Activated naive CD4-positive, alpha-beta T cell (primary cell): ENCODE measurements around the gene IL20.
"Not testable (repeated sequence)": the region's sequence is repeated elsewhere in the genome, so short reads cannot be mapped to it uniquely, and the experiment has no call there.

ENCODE experiments used
- DNase-seq, 4 experiments: peaks; one replicate each; lab custom pipeline; 2025; lab: John Stamatoyannopoulos, UW

The IL20 gene

DNA sequence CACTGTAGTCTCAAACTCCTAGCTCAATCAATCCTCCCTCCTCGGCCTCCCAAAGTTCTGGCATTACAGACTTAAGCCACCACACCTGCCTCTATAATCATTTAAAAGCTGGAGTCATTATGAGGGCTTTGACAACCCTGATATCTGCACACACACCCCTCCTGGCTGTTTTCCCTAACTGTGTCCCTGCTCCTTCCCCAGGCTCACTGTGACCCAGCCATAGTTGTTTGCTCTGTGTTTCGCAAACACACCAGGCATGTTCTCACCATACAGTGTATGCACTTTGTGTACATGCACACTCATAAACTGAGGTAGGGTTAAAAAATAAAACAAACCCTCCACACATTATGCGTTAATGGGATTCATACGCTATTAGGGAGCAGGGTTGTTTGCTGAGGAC, 21.8 kb upstream of the IL20 start:
- no peak for DNase-seq

DNA sequence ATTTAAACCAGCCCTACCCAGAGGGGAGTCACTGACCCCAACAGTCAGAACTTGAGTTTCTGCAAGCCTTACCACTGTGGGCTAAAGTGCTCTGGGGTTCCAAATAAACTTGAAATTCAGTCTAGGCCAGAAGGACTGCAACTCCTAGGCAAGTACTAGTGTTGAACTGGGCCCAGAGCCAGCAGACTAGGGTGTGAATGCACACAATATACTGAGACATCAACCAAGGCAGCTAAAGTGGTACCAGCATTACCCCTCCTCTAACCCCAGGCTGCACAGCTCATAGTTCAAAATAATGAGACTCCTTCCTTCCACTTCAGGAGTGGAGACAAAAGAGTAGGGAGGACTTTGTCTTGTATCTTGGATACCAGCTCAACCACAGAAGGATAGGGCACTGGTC, 18.9 kb upstream of the IL20 start:
- no peak for DNase-seq

DNA sequence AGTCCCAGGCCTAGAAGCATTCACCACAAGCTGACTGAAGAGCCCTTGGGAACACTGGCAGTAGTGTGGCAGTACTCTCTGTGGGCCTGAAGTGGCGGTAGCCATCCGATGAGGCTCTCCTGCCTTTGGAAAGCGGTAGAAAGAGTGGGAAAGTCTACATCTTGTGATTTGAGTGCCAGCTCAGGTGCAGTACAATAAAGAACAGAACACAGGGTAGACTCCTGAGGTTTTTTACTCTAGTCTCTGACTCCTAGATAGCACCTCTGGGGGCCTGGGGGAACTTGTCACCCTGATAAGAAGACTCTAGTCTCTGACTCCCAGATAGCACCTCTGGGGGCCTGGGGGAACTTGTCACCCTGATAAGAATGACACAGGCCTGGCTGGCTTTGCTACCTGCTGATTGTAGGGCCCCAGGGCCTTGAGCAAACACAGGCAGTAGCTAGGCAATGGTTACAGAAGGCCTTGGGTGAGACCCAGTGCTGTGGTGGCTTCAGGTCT, 18.0 kb upstream of the IL20 start:
- DNase-seq: no peak

DNA sequence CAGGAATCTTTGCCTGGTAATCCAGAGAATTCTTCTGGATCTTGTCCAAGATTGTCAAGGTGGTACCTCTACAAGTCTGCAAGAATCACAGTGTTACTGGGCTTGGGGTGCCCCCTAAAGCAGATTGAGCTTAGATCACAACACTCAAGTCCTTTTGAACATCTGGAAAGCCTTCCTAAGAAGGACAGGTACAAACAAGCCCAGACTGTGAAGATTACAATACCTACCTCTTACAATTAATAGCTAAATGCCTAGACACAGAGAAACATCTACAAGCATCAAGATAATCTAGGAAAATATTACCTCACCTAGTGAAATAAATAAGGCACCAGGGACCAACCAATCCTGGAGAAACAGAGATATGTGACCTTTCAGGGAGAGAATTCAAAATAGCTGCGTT, 17.5 kb upstream of the IL20 start:
- no peak for DNase-seq

DNA sequence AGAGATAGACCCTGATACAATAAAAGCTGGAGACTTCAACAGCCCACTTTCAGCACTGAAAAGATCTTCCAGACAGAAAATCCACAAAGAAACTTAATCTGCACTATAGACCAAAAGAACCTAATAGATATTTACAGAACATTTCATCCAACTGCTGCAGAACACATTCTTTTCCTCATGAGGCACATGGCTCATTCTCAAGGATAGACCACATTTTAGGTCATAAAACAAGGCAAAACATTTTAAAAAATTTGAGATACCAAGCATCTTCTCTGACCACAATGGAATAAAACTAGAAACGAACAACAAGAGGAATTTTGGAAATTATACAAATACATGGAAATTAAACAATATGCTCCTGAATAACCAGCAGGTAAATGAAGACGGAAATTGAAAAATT, 15.0 kb upstream of the IL20 start:
- no peak for DNase-seq

DNA sequence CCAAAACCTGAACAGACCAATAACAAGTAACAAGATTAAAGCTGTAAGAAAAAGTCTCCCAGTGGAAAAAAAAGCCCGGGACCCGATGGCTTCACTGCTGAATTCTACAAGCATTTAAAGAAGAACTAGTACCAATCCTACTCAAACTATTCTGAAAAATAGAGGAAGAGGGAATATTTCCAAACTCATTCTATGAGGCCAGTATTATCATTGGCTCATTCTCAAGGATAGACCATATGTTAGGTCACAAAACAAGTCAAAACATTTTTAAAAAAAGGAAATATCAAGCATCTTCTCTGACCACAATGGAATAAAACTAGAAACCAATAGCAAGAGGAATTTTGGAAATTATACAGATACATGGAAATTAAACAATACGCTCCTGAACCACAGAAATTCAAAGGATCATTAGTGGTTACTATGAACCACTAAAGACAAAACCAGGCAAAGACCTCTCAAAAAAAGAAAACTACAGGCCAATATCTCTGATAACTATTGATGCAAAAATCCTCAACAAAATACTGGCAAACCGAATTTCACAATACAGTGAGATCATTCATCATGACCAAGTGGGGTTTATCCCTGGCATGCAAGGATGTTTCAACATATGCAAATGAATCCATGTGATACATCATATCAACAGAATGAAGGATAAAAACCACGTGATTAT, 13.9 kb upstream of the IL20 start:
- no peak for DNase-seq

DNA sequence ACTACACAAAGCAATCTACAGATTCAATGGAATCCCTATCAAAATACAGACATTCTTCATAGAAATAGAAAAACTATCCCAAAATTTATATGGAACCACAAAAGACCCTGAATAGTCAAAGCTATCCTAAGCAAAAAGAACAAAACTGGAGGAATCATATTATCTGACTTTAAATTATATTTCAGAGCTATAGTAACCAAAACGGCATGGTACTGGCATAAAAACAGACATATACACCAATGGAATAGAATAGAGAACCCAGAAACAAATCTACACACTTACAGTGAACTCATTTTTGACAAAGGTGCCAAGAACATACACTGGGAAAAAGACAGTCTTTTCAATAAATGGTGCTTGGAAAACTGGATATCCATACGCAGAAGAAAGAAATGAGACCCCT, 12.8 kb upstream of the IL20 start:
- not testable (repeated sequence) for DNase-seq

DNA sequence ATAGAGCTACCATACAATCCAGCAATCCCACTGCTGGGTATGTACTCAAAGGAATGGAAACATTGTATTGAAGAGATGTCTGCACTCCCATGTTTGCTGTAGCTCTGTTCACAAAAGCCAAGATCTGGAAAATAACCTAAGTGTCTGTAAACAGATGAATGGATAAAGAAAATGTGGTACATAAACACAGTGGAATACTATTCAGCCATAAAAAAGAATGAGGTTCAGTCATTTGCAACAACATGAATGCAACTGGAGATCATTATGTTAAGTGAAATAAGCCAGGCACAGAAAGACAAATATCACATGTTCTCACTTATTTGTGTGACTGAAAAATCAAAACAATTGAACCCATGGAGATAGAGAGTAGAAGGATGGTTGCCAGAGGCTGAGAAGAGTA, 11.7 kb upstream of the IL20 start:
- DNase-seq: not testable (repeated sequence)

DNA sequence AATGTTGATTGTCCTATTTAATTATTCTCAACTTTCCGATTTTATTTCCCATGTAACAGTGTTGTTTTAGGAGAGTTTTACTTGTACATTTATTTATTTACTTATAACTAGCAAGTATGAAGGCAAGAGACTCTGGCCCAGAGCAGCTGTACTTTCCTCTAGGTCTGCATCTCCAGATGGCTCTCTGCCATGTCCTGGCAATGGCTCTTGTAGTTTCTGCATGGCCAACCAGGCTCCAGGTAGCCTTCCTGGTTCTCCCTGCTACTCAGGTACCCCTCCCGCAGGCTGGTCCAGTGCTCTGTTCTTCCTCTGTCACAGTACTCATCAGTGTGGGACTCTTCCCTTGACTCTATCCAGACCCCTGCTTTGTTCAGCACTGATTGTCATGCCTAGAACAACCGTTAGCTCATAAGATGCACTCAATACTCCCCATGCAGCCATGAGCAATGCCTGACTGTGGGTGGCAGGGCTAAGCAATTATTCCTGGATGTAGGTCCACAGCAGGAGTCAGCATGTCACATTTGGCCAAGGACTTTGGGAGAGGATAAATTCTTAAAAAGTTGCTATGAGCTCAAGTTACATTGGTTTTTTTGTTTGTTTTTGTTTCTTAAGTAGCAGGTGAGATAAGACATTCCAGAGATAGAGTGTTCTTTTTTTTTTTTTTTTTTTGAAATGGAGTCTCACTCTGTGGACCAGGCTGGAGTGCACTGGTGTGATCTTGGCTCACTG, 10.9 kb upstream of the IL20 start:
- no peak for DNase-seq

DNA sequence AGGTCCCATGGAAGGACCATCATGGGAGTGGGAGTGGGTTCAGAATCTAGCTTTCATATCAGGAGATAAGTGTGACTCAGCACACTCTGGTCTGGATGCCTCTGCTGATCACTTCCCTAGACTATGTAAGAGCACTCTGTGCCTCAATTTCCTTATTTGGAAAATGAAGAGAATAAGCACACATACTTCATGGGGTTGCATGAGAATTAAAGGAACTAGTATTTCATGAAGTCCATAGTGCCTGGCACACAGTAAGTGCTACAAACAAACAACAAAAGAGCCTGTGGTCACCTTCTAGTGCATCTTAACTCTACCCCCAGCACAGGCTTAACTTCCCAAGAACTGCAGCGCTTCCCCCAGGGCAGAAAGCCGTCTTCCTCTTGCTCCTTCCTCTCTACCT, 9.6 kb upstream of the IL20 start:
- DNase-seq: no peak

DNA sequence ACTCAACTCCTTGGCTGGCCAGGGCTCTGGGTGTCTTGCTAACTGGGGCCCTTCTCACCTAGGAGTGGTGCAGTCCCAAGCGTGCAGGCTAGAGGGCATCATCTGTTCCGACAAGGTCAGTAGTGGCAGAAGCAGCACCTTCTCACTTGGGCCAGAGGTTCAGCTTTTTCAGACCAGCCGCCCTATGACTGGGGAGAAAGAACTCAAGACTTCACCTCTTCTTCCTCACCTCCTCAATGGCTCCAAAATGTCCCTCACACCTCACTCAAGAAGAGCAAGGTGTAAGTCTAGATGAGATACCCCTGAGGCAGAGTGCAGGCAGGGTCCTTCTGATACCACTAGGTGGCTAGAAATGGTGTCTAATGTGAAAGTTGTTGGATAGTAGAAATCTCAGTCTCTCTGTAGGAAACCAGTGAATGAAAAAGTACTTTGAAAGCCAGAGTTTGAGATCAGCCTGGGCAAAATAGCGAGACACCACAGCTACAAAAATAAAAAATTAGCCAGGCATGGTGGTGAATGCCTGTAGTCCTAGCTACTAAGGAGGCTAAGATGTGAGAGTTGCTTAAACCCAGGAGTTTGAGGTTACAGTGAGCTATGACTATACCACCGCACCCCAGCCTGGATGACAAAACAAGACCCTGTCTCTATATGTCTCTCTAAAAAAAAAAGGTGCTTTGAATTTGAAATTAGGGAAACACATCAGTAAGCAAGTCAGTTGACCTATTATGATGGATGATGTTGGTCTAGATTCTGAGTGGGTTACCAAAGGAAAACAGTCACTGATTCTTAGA, 8.6 kb upstream of the IL20 start:
- DNase-seq: no peak

DNA sequence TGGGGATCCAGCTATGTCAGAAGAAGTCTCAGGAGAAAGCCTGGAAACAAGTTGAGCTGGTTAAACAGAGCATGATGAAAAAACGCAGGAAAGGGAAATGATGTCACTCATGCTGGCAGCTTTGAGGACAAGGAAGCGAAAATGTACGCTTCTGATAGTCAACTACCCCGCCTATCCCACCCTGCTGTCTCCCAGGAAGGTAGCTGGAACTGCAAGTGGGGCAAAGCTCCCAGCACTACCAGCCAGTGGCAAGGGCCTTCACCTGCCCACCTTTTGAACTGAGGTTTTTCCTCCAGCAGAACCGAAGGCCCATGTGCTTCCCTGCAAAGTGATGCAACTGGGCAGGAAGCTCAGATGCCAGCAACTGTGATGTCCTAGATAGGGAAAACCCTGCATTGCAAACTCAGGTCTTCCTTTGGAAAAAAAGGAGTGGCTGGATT, 6.3 kb upstream of the IL20 start:
- no peak for DNase-seq

DNA sequence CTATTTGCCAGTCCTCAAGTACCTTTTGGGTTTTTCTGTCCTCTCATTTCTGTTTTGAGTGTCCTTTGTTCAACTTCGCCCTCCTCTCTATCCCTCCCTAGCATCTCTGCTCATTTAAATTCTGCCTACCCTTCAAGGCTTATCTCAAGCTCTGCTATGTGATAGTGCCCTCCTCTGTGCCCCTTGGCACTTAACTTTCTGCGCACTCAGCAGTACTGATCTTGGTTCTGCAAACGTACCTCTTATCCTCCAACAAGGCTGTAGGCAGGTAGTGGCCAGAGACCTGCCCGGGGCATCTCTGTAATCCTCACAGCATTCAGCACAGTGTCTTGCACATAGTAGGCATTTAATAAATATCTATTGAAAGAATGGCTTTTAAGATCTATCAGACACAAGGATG, 5.3 kb upstream of the IL20 start:
- no peak for DNase-seq

DNA sequence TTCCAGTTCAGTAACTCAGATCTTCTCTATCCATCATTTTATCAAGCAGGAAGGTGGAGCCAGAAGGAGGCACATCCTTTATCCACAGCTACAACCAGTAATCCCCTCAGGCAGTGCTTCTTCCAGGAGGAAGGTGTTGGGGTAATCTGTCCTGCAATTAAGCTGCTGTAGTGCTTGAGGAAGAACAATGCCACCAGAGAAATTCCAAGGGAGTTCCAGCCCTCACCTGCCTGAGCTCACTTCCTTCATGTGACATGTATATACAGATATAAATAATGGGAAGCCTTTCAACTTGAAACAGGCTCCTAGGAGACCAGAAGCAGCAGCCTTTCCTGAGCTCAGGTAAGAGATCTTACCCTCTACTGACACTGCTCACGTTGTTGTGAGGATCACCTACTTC, 2.2 kb upstream of the IL20 start:
- DNase-seq: no peak

DNA sequence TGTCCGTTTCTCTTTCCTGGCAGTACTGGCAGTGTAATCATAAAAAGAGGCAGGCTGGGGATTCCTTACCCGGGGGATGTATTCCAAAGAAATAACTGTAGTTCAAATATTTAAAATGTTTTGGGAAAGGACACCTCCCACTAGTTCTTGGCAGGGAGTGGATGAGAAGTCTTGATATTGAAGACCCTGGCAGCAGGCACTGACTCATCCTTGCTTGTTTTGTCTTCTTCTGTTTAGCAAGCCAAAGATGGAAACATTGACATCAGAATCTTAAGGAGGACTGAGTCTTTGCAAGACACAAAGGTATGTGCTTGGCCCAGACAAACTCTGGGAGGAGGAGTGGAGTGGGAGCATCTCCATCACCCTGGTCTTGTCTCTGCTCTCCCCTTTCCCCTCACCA, 639 bp downstream of the IL20 start:
- DNase-seq: no peak

DNA sequence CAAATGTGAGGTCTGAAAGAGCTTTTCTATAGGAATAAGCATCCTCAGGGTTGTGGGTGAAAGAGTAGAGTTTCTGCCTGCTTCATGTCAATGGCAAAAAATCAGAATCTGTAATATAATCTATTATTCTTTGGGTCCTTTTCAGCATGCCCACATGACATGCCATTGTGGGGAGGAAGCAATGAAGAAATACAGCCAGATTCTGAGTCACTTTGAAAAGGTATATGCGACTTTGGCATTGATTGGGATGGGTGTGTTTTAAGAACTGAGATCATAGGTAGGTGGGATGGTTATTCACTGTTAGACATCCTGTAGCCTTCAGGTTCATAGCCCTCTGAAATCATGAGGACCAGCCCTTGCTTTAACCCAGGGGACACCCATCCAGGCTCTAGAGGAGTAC, 1.8 kb downstream of the IL20 start:
- DNase-seq: no peak

DNA sequence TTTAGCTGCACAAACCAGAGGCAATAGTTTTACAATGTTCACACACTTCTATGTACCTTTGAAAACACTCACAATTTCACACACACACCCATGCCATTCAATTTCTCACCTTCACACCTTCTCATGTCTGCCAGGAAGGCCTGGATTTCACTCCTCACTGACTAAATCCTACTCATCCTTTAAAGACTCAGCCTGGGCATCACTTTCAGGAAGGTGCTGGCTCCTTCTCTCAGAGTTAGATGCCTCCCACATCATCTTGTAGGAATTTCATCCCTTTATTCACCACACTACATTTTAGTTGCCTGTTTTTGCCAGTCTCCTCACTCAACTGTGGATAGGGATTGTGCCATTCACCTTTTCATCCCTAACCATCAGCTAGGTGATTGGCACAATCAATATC, 2.3 kb downstream of the IL20 start:
- DNase-seq: no peak

DNA sequence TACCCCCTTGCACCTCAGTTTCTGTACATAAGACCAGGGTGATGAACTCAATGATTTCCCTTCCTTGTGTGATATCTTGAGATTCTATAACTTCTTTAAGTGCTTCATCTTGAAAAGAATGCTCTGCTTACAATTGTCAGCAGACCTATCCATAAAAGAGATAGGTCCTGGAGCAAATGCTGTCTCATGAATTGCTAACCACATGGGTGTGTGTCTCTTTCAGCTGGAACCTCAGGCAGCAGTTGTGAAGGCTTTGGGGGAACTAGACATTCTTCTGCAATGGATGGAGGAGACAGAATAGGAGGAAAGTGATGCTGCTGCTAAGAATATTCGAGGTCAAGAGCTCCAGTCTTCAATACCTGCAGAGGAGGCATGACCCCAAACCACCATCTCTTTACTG, 2.8 kb downstream of the IL20 start:
- DNase-seq: no peak

DNA sequence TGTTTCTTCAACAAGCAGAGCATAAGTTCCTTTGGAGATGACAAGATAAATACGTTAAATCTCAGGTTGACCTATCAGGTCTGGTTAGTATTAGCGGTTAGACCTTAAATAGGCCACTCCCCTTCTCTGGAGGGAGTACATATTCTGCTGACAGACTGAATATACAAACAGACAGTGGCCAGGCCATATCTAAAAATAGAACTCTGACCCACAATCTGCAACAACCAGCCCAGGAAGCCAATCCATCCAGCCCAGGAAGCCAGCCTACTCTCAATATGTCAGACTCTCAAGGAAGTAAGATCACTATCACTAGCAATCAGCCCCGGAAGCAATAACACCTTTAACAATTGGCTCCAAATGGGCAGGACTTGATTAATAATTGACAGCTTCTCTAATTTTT, 6.7 kb downstream of the IL20 start:
- DNase-seq: no peak

DNA sequence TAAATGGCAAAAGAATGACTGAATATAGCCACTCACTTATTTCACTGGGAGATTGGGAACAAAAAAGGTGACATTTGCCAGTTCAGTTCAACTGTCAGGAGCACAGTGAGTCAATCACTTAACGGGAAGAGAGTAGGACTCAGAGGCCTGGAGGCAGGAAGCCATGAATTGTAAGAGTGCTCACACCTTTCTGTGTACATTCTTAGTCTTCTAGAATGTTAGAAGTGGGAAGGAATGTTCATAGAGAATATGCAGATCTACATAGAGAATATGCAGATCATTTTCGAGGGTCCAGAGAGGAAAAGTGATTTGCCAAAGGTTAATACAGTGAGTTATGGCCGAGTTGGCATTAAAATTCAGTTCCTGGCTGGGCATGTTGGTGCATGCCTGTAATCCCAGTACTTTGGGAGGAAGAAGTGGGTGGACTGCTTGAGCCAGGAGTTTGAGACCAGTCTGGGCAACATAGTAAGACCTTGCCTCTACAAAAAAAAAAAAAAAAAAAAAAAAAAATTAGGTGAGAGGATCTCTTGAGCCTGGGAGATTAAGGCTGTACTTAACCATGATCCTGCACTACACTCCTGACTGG, 8.3 kb downstream of the IL20 start:
- DNase-seq: no peak

DNA sequence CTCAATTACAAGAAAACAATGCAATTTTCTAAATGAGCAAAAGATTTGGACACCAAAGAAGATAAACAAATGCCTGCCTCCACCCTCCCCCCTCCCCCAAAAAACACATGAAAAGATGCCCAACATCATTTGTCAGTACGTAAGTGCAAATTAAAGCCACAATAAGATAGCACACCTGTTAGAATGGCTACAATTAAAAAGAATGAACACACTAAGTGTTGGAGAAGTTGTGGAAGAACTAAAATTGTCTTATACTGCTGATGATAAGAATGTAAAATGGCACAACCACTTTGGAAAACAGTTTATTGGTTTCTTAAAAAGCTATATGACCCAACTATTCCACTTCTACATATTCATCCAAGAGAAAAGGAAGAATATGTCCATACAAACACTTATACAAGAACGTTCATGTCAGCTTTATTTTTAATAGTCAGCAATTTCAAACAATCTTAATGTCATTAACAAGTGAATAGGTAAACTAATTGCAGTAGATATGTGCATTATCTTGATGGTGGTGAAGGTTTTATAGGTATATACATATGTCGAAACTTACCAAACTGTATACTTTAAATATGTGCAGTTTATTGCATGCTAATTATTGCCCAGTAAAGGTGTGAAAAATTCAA, 10.4 kb downstream of the IL20 start:
- no peak for DNase-seq

DNA sequence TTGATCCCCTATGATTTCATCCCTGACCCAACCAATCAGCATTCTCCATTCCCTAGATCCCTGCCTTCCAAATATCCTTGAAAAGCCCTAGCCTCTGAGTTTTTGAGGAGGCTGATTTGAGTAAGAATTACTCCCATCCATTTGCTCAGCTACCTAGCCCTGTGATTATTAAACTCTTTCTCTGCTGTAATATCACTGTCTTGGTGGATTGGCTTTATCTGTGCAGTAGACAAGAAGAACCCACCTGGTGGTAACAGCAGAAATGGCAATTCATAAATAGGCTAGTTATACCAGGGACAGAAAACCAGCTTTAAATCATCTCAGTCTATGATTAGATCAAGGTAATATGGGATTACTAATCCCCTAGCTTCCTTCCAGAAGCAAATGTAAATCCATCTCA, 13.0 kb downstream of the IL20 start:
- no peak for DNase-seq
